Naive thymus-derived CD4-positive, alpha-beta T cell (primary cell): ENCODE results near the gene IL36A. TPM values are rescaled to one million over a fixed set of nuclear protein-coding genes. Genes with fewer than 3 reads are reported as not detected.

Experiments used
- ATAC-seq: fragments of 150-1000 bp; cut with Tn5 transposase; 2 replicates; pipeline ENCODE4 v1.10.0; 2021; ENCODE audit warnings: mild to moderate bottlenecking, moderate library complexity
- CTCF ChIA-PET: fragments of 350-600 bp; sonication (Branson Sonifier 250); formaldehyde crosslinking; loops from one replicate; lab custom pipeline; 2021; ENCODE audit warnings: antibody characterized with exemption; lab: Charles Lee
- POLR2A ChIA-PET: fragments of 350-600 bp; sonication (Branson Sonifier 250); formaldehyde crosslinking; loops from one replicate; lab custom pipeline; 2021; ENCODE audit warnings: antibody characterized with exemption, inconsistent platforms; lab: Charles Lee
- DNase-seq, 9 donors: peaks; one replicate each; pipeline versions ENCODE4 v3.0.0 to v3.0.0-alpha.2; 2020 to 2022; ENCODE audit warnings: mixed read lengths in 1 of 9
- H3K27ac ChIP-seq: one replicate; pipeline ENCODE4 v1.7.0; 2013; ENCODE audit warnings: mild to moderate bottlenecking, low read depth, low read length, moderate library complexity
- H3K27me3 ChIP-seq, 2 donors: one replicate each; pipeline ENCODE4 v1.7.0; 2013; ENCODE audit warnings: low read length in 2 of 2, mild to moderate bottlenecking in 2 of 2, moderate library complexity in 2 of 2; ENCODE audit not compliant: control insufficient read depth in 2 of 2, insufficient read depth in 2 of 2
- H3K36me3 ChIP-seq, 3 experiments: 1 replicate in 2 of 3; 2 replicates in 1 of 3; pipeline ENCODE4 v1.7.0; 2013; ENCODE audit warnings: low read length in 3 of 3, mild to moderate bottlenecking in 3 of 3, moderate library complexity in 1 of 3; ENCODE audit not compliant: insufficient read depth in 3 of 3, control insufficient read depth in 2 of 3
- H3K4me1 ChIP-seq, 2 donors: one replicate each; pipeline ENCODE4 v1.7.0; 2013; ENCODE audit warnings: low read length in 2 of 2, mild to moderate bottlenecking in 2 of 2, moderate library complexity in 1 of 2; ENCODE audit not compliant: control insufficient read depth in 2 of 2, insufficient read depth in 2 of 2
- H3K4me3 ChIP-seq: 2 replicates; pipeline ENCODE4 v1.7.0; 2013; ENCODE audit warnings: mild to moderate bottlenecking, low read length
- H3K9me3 ChIP-seq, 3 experiments: 1 replicate in 2 of 3; 2 replicates in 1 of 3; pipeline ENCODE4 v1.7.0; 2013; ENCODE audit warnings: low read length in 3 of 3; ENCODE audit not compliant: control insufficient read depth in 2 of 3
- H3K27ac Mint-ChIP-seq, 9 donors: one replicate each; pipeline ENCODE4 v1.8.0; 2020 to 2022; ENCODE audit warnings: mixed read lengths in 9 of 9, mild to moderate bottlenecking in 8 of 9, moderate library complexity in 5 of 9, inconsistent platforms in 2 of 9
- H3K27me3 Mint-ChIP-seq, 5 donors: one replicate each; pipeline ENCODE4 v1.8.0; 2021 to 2022; ENCODE audit warnings: mixed read lengths in 5 of 5, mild to moderate bottlenecking in 1 of 5
- H3K36me3 Mint-ChIP-seq, 5 donors: one replicate each; pipeline ENCODE4 v1.8.0; 2020 to 2022; ENCODE audit warnings: mixed read lengths in 5 of 5, mild to moderate bottlenecking in 3 of 5, inconsistent platforms in 1 of 5
- H3K4me1 Mint-ChIP-seq, 7 donors: one replicate each; pipeline ENCODE4 v1.8.0; 2020 to 2022; ENCODE audit warnings: mixed read lengths in 7 of 7, mild to moderate bottlenecking in 3 of 7, inconsistent platforms in 1 of 7
- H3K4me3 Mint-ChIP-seq, 10 donors: one replicate each; pipeline ENCODE4 v1.8.0; 2020 to 2022; ENCODE audit warnings: mild to moderate bottlenecking in 10 of 10, mixed read lengths in 10 of 10, moderate library complexity in 6 of 10, inconsistent platforms in 2 of 10
- H3K9me3 Mint-ChIP-seq, 11 donors: one replicate each; pipeline ENCODE4 v1.8.0; 2020 to 2022; ENCODE audit warnings: mixed read lengths in 11 of 11, mild to moderate bottlenecking in 4 of 11, inconsistent platforms in 1 of 11, moderate library complexity in 1 of 11
- intact Hi-C, 2 donors: fragments of 100-400 bp; cut with micrococcal nuclease; formaldehyde crosslinking; loops; one replicate each; pipeline ENCODE4 v1.15.1; 2023
- polyA plus RNA-seq, 2 donors: library from polyadenylated mRNA; unstranded; fragments of 300-500 nt; fragmentation: Illumina TruSeq; gene quantifications; one replicate each; pipeline ENCODE4 v1.2.3, GENCODE V29; 2021
- total RNA-seq, 6 experiments: library from RNA in 5 of 6; stranded (reverse) in 5 of 6; gene quantifications; 1 replicate in 5 of 6; 2 replicates in 1 of 6; pipeline ENCODE4 v1.2.3 and lab custom pipeline; 2021 to 2026

IL36A gene
- total and polyA plus RNA-seq, 7 experiments from 2014 or later: 0.44 to 1.8 (median 1.5) TPM; not detected in 1

DNA sequence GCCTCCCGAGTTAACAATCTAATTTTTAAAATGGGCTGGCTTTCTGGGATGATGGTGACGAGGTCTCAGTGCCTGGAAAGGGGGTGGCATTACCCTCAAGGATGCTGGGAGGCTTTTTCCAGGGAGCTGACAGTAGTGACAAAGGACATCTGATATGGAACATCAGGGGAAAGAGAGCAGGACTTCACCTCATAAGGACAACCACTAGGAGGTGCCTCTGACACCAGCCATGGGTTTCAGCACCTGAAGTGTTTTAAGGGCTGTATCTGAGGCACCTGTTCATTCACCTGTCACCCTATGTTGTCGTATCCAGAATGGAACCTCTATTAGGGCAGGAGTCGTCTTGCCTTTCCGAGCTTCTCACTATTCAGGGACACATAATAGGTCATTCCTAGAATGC lies 36.6 kb downstream of the IL36A start:
- H3K27me3 ChIP-seq: no peaks in the 10 kb centered on the region
- Mint-ChIP-seq H3K4me3 (no peak overlapping the region), H3K27ac (no peak overlapping the region), H3K9me3 (no peaks in the 10 kb centered on the region), H3K27me3 (peaks cover 0 to 48% (median 4%) of the 10 kb centered on the region in 5 donors), H3K36me3 (peaks cover 0 to 5% (median 0%) of the 10 kb centered on the region in 5 donors), H3K4me1 (peaks cover 0 to 4% (median 0%) of the 10 kb centered on the region in 7 donors)
- no peaks in the 10 kb centered on the region for H3K9me3 ChIP-seq
- ATAC-seq (no peak), DNase-seq (no peak)
- H3K27ac ChIP-seq: no peak overlapping the region
- ChIA-PET CTCF (interaction anchor here (0.7 kb wide), 1 partner anchor 17 kb away, joined by 3 read pairs; the partner anchor contains the start of gene IL36RN), POLR2A (no interaction called here)
- intact Hi-C loops: no loop called here
- no peak overlapping the region for H3K4me3 ChIP-seq
- no peaks in the 10 kb centered on the region for H3K36me3 ChIP-seq
- H3K4me1 ChIP-seq: no peaks in the 10 kb centered on the region

DNA sequence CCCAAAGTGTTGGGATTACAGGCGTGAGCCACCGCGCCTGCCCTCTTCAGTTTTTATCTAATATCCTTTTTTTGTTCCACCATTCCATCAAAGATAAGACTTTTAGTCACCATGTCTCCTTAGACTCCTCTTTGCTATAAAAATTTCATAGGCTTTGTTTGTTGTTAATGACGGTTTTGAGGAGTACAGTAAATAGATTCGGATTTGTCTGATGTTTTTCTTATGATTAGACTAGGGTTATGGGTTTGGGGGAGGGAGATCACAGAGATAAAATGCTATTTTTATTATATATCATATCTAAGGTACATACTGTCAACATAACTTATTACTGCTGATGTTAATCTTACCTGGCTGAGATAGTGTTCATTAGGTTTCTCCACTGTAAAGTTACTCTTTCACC lies 41.2 kb downstream of the IL36A start:
- intact Hi-C loops: no loop called here
- H3K4me1 Mint-ChIP-seq: no peaks in the 10 kb centered on the region
- H3K4me3 ChIP-seq: no peak overlapping the region
- H3K27me3 ChIP-seq: no peaks in the 10 kb centered on the region
- ChIA-PET POLR2A (no interaction called here), CTCF (no interaction called here)
- H3K27me3 Mint-ChIP-seq: peaks cover 0 to 34% (median 0%) of the 10 kb centered on the region in 5 donors
- no peaks in the 10 kb centered on the region for H3K9me3 ChIP-seq
- no peak overlapping the region for H3K4me3 Mint-ChIP-seq
- no peaks in the 10 kb centered on the region for H3K4me1 ChIP-seq
- no peaks in the 10 kb centered on the region for H3K36me3 ChIP-seq
- peaks cover 0 to 5% (median 0%) of the 10 kb centered on the region in 5 donors for H3K36me3 Mint-ChIP-seq
- ATAC-seq (no peak), DNase-seq (no peak)
- peaks cover 0 to 4% (median 0%) of the 10 kb centered on the region in 11 donors for H3K9me3 Mint-ChIP-seq
- H3K27ac Mint-ChIP-seq: no peak overlapping the region
- H3K27ac ChIP-seq: no peak overlapping the region

DNA sequence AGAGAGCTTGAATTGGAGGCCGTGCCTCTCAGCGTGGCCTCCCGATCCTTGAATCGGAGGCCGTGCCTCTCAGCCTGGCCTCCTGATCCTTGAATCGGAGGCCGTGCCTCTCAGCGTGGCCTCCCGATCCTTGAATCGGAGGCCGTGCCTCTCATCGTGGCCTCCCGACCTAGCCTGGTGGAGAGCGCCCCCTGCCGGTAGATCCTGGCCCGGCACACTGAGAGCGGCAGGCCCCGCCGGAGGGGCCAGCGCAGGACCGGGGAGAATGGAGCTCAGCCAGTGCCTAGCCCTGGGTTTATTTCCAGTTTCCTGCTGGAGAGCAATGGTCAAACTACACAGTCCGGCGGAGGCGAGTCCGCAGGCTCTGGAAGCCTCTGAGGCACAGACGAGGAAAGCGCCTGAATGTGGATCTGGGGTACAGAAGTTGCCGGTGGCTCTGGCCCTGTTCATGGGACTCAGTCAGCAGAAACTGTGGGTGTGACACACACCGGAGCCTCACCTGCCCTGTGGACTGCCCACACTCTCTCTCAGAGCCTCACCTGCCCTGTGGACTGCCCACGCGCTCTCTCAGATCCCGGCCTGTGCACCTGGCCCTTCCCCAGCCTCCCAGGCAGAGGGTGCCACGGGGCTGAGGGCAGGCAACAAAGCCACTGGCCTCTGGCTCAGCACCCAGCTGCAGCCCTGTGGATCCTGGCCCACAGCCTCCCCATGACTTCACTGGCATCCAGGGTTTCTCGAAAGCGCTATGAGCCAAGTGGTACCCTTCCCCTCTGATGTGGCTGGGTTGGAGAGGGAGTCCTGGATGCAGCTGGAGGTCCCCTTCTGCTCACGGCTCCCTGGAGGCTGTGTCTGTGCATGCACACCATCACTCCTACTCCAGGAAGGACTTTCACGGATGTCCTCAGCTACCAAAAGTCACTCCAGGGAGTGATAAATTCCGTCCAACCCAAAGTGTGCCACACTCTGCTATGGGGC lies 45.9 kb downstream of the IL36A start:
- CTCF ChIA-PET: interaction anchor here (1.9 kb wide), 1 partner anchor 66 kb away, joined by 8 read pairs; no protein-coding TSS in a partner anchor
- POLR2A ChIA-PET: no interaction called here
- H3K36me3 ChIP-seq: no peaks in the 10 kb centered on the region
- no peak overlapping the region for H3K4me3 ChIP-seq
- DNase-seq: no peak
- H3K27ac Mint-ChIP-seq: no peak overlapping the region
- H3K4me1 Mint-ChIP-seq: no peaks in the 10 kb centered on the region
- H3K27me3 ChIP-seq: no peaks in the 10 kb centered on the region
- ATAC-seq: no peak
- H3K4me3 Mint-ChIP-seq: no peak overlapping the region
- peaks cover 0 to 12% (median 0%) of the 10 kb centered on the region in 3 experiments for H3K9me3 ChIP-seq
- H3K4me1 ChIP-seq: no peaks in the 10 kb centered on the region
- intact Hi-C loops: loop anchor here in 1 of 2 donors (2.0 kb wide), 1 partner anchor 66 kb away; no protein-coding TSS in a partner anchor
- peaks cover 8 to 35% (median 19%) of the 10 kb centered on the region in 11 donors for H3K9me3 Mint-ChIP-seq
- peaks cover 0 to 14% (median 0%) of the 10 kb centered on the region in 5 donors for H3K27me3 Mint-ChIP-seq
- peaks cover 0 to 23% (median 12%) of the 10 kb centered on the region in 5 donors for H3K36me3 Mint-ChIP-seq
- no peak overlapping the region for H3K27ac ChIP-seq

DNA sequence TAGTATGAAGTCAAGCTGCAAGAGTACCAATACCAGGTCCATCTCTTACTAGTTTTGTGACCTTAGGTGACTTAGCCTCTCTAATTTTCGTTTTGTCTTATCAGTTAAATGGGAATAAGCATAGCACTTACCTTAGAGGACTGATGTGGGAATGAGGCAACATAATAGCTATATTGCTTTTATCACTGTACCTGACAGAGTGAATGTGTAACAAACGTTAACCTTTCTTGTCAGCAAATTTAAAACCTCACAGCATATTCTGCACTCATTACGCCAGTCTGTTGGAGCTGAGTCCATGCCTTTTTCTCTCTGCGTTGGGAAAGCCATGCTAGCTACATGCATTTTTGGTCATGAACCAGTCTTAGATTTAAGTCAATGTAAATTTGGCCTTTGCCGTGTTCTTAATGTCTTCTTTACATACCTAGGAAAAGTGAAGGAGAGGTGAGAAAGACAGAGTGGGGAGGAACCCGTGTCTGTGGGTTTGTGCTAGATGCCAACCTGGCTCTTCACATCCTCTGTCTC lies 47.2 kb downstream of the IL36A start, which contains the start of gene IL36B:
IL36B (minus strand) TSS at position 472 of the 522 bp plus-strand sequence.
- H3K27ac Mint-ChIP-seq: no peak within 1 kb of the TSS
- no peaks in the 10 kb centered on the region for H3K36me3 ChIP-seq
- H3K9me3 ChIP-seq: peaks cover 0 to 12% (median 0%) of the 10 kb centered on the region in 3 experiments
- H3K4me1 Mint-ChIP-seq: no peaks in the 10 kb centered on the region
- no peak for DNase-seq
- H3K4me3 ChIP-seq: no peak within 1 kb of the TSS
- no peak for ATAC-seq
- H3K27me3 Mint-ChIP-seq: peaks cover 0 to 6% (median 0%) of the 10 kb centered on the region in 5 donors
- no peaks in the 10 kb centered on the region for H3K4me1 ChIP-seq
- H3K27me3 ChIP-seq: no peaks in the 10 kb centered on the region
- POLR2A ChIA-PET: no interaction called here
- CTCF ChIA-PET: interaction anchor here (1.9 kb wide), 1 partner anchor 67 kb away, joined by 8 read pairs; no protein-coding TSS in a partner anchor
- no peak within 1 kb of the TSS for H3K27ac ChIP-seq
- H3K9me3 Mint-ChIP-seq: peaks cover 8 to 37% (median 22%) of the 10 kb centered on the region in 11 donors
- no peak within 1 kb of the TSS for H3K4me3 Mint-ChIP-seq
- intact Hi-C loops: no loop called here
- peaks cover 0 to 23% (median 7%) of the 10 kb centered on the region in 5 donors for H3K36me3 Mint-ChIP-seq

DNA sequence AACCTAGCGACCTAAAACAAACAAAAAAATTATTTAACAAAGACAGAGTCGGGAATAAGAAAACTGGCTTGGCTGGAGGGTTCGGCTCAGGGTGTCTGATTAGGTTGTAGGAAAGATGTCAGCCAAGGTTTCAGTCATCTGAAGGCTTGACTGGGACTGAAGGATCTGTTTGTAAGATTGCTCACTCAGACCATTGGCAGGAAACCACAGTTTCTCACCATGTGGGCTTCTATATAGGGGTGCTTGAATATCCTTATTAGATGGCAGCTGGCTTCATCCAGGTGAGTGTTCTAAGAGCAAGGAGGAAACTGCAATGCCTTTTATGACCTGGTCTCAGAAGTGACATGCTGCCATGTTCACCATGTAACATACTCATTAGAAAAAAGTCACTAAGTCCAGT lies 48.4 kb downstream of the IL36A start:
- no peak for ATAC-seq
- CTCF ChIA-PET: no interaction called here
- Histone ChIP-seq H3K27me3 (no peaks in the 10 kb centered on the region), H3K4me3 (no peak overlapping the region), H3K36me3 (no peaks in the 10 kb centered on the region), H3K4me1 (no peaks in the 10 kb centered on the region), H3K27ac (no peak overlapping the region), H3K9me3 (peaks cover 0 to 12% (median 0%) of the 10 kb centered on the region in 3 experiments)
- peaks cover 0 to 23% (median 7%) of the 10 kb centered on the region in 5 donors for H3K36me3 Mint-ChIP-seq
- no peak for DNase-seq
- H3K27me3 Mint-ChIP-seq: peaks cover 0 to 2% (median 0%) of the 10 kb centered on the region in 5 donors
- intact Hi-C loops: no loop called here
- POLR2A ChIA-PET: no interaction called here
- H3K4me1 Mint-ChIP-seq: no peaks in the 10 kb centered on the region
- H3K9me3 Mint-ChIP-seq: peaks cover 8 to 37% (median 22%) of the 10 kb centered on the region in 11 donors
- H3K27ac Mint-ChIP-seq: no peak overlapping the region
- no peak overlapping the region for H3K4me3 Mint-ChIP-seq

DNA sequence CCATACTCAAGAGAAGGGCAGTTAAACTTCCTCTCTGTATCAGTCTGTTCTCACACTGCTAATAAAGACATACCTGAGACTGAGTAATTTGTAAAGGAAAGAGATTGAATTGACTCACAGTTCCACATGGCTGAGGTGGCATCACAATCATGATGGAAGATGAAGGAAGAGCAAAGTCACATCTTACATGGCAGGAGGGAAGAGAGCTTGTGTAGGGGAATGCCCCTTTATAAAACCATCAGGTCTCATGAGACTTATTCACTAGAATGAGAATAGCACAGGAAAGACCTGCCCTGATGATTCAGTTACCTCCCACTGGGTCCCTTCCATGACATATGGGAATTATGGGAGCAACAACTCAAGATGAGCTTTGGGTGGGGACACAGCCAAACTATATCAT lies 48.8 kb downstream of the IL36A start:
- H3K4me3 Mint-ChIP-seq: no peak overlapping the region
- no peak overlapping the region for H3K4me3 ChIP-seq
- no peaks in the 10 kb centered on the region for H3K27me3 ChIP-seq
- peaks cover 8 to 37% (median 22%) of the 10 kb centered on the region in 11 donors for H3K9me3 Mint-ChIP-seq
- peaks cover 0 to 12% (median 0%) of the 10 kb centered on the region in 3 experiments for H3K9me3 ChIP-seq
- ChIA-PET POLR2A (no interaction called here), CTCF (no interaction called here)
- intact Hi-C loops: no loop called here
- H3K27me3 Mint-ChIP-seq: peaks cover 0 to 2% (median 0%) of the 10 kb centered on the region in 5 donors
- no peak overlapping the region for H3K27ac Mint-ChIP-seq
- H3K36me3 ChIP-seq: no peaks in the 10 kb centered on the region
- H3K4me1 ChIP-seq: no peaks in the 10 kb centered on the region
- DNase-seq (no peak), ATAC-seq (no peak)
- H3K4me1 Mint-ChIP-seq: no peaks in the 10 kb centered on the region
- peaks cover 0 to 23% (median 7%) of the 10 kb centered on the region in 5 donors for H3K36me3 Mint-ChIP-seq
- H3K27ac ChIP-seq: no peak overlapping the region
